Liver (tissue), 9 donors: ENCODE data around the gene PMM2. TPM values are rescaled to one million over a fixed set of nuclear protein-coding genes. Genes with fewer than 3 reads are reported as not detected.

Source experiments
- DNase-seq: peaks from one replicate; pipeline ENCODE4 v3.0.0-alpha.2; 2017; ENCODE audit warnings: low spot score
- H3K27ac ChIP-seq, 2 donors: one replicate each; pipeline ENCODE4 v1.7.0; 2013; ENCODE audit warnings: inconsistent platforms in 2 of 2, low read length in 2 of 2, control low read depth in 1 of 2, low read depth in 1 of 2, mild to moderate bottlenecking in 1 of 2
- H3K27me3 ChIP-seq, 4 donors: one replicate each; pipeline versions ENCODE4 v1.6.1 to v1.7.0; 2013; ENCODE audit warnings: low read length in 3 of 4, inconsistent platforms in 1 of 4, mild to moderate bottlenecking in 1 of 4, moderate library complexity in 1 of 4; ENCODE audit not compliant: control insufficient read depth in 4 of 4, insufficient read depth in 4 of 4
- H3K36me3 ChIP-seq, 4 donors: one replicate each; pipeline versions ENCODE4 v1.6.1 to v1.7.0; 2013; ENCODE audit warnings: low read length in 3 of 4, mild to moderate bottlenecking in 3 of 4, low read depth in 1 of 4, moderate library complexity in 1 of 4; ENCODE audit not compliant: control insufficient read depth in 4 of 4, insufficient read depth in 3 of 4
- H3K4me1 ChIP-seq, 4 donors: one replicate each; pipeline versions ENCODE4 v1.6.1 to v1.7.0; 2013; ENCODE audit warnings: low read length in 3 of 4, mild to moderate bottlenecking in 3 of 4, moderate library complexity in 1 of 4; ENCODE audit not compliant: control insufficient read depth in 4 of 4, insufficient read depth in 4 of 4
- H3K4me3 ChIP-seq, 3 donors: one replicate each; pipeline versions ENCODE4 v1.6.1 to v1.7.0; 2013; ENCODE audit warnings: low read length in 3 of 3, control low read depth in 1 of 3, low read depth in 1 of 3, mild to moderate bottlenecking in 1 of 3
- H3K9ac ChIP-seq, 2 donors: one replicate each; pipeline ENCODE4 v1.7.0; 2013; ENCODE audit warnings: low read length in 2 of 2, mild to moderate bottlenecking in 2 of 2, moderate library complexity in 2 of 2, control low read depth in 1 of 2, low read depth in 1 of 2
- H3K9me3 ChIP-seq, 4 donors: one replicate each; pipeline versions ENCODE4 v1.6.1 to v1.7.0; 2013; ENCODE audit warnings: low read length in 3 of 4; ENCODE audit not compliant: control insufficient read depth in 4 of 4
- FOXA1 ChIP-seq: IDR thresholded peaks from 2 replicates; pipeline ENCODE4 v1.6.1; 2016; ENCODE audit warnings: antibody characterized with exemption
- FOXA2 ChIP-seq: IDR thresholded peaks from 2 replicates; pipeline ENCODE4 v1.6.1; 2016; ENCODE audit warnings: antibody characterized with exemption
- GABPA ChIP-seq, 2 donors: IDR thresholded peaks in 1 of 2; conservative IDR thresholded peaks in 1 of 2; 2 replicates each; pipeline ENCODE4 v1.6.1; 2016; ENCODE audit warnings: antibody characterized with exemption in 2 of 2, mild to moderate bottlenecking in 1 of 2, moderate library complexity in 1 of 2
- HNF4A ChIP-seq, 2 donors: conservative IDR thresholded peaks; 2 replicates each; pipeline ENCODE4 v1.6.1; 2016; ENCODE audit warnings: antibody characterized with exemption in 2 of 2, mild to moderate bottlenecking in 2 of 2
- JUND ChIP-seq, 2 donors: IDR thresholded peaks; 2 replicates each; pipeline ENCODE4 v1.6.1; 2016; ENCODE audit warnings: antibody characterized with exemption in 2 of 2
- NR2F2 ChIP-seq: IDR thresholded peaks from 2 replicates; pipeline ENCODE4 v1.6.1; 2016; ENCODE audit warnings: antibody characterized with exemption
- RXRA ChIP-seq, 2 donors: IDR thresholded peaks; 2 replicates each; pipeline ENCODE4 v1.6.1; 2017 to 2018; ENCODE audit warnings: antibody characterized with exemption in 2 of 2, mild to moderate bottlenecking in 1 of 2
- SP1 ChIP-seq: IDR thresholded peaks from 2 replicates; pipeline ENCODE4 v1.6.1; 2018; ENCODE audit warnings: antibody characterized with exemption, mild to moderate bottlenecking
- YY1 ChIP-seq: IDR thresholded peaks from 2 replicates; pipeline ENCODE4 v1.6.1; 2016; ENCODE audit warnings: antibody characterized with exemption, mild to moderate bottlenecking
- WGBS: extraction: QIAGEN DNeasy Blood & Tissue Kit; methylation state at CpG from one replicate; pipeline ENCODE4 v1.1.7; 2013; 5-methylcytosine and 5-hydroxymethylcytosine counted together
- polyA plus RNA-seq, 2 donors: library from polyadenylated mRNA; stranded (reverse) in 1 of 2; unstranded in 1 of 2; fragments of 200-250 nt in 1 of 2; fragments of >200 nt in 1 of 2; fragmentation: Nextera tagmentation in 1 of 2; extraction: Ambion mirVana in 1 of 2; gene quantifications; one replicate each; pipeline versions ENCODE4 v1.2.1 to v1.2.3, GENCODE V29; 2013 to 2015
- total RNA-seq, 2 donors: library from RNA; depleted of rRNA; stranded (reverse); fragments of >200 nt; gene quantifications; one replicate each; pipeline ENCODE4 v1.2.3, GENCODE V29; 2014
- TF ChIP-seq, protein P1 (sequence below): IDR thresholded peaks from 2 replicates; pipeline ENCODE4 v1.6.1; 2016; ENCODE audit warnings: antibody characterized with exemption, mild to moderate bottlenecking
- TF ChIP-seq, protein P2 (sequence below): IDR thresholded peaks from 2 replicates; pipeline ENCODE4 v1.6.1; 2016; ENCODE audit warnings: antibody characterized with exemption
- TF ChIP-seq, protein P3 (sequence below): IDR thresholded peaks from 2 replicates; pipeline ENCODE4 v1.6.1; 2016; ENCODE audit warnings: antibody characterized with exemption
- donor health status: healthy.
- donor health status: healthy.
- donor health status: healthy.
- donor health status: healthy.
- donor health status: healthy.

PMM2 gene
- total and polyA plus RNA-seq, 4 donors: 6.8 to 38.9 (median 30.0) TPM

DNA sequence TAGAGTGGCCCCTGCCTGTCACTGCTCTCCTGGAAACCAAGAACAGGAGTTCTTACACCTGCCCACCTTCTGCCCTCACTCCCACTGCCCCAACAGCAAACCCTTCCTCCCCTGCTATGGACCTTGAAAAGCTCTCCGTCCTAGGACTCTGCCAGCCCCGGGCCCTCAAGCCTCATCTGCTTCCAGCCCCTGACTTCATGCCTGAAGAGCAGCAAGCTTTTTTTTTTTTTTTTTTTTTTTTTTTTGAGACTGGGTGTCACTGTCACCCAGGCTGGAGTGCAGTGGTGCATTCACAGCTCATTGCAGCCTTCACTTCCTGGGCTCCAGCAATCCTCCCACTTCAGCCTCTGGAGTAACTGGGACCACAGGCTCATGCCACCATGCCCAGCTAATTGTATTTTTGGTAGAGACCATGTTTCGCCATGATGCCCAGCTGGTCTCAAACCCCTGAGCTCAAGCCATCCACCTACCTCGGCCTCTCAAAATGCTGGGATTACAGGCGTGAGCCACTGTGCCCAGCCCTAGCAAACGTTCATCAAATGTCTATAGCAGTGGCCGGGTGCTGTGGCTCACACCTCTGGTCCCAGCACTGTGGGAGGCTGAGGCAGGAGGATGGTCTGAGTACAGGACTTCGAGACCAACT is 54.2 kb downstream of the PMM2 start:
- Histone ChIP-seq H3K9me3 (no peaks in the 10 kb centered on the region), H3K27ac (peak overlapping the region; percentile 68 to 91), H3K4me1 (peaks cover 14 to 25% (median 20%) of the 10 kb centered on the region in 4 donors), H3K4me3 (no peak overlapping the region), H3K9ac (no peak overlapping the region), H3K36me3 (peaks cover 15 to 44% (median 22%) of the 10 kb centered on the region in 4 donors), H3K27me3 (no peaks in the 10 kb centered on the region)
- TF ChIP-seq JUND (IDR thresholded peaks at IDR 0.05) (no peak), YY1 (no peak), RXRA (IDR thresholded peaks at IDR 0.05) (no peak)
- TF ChIP-seq, protein P1, sequence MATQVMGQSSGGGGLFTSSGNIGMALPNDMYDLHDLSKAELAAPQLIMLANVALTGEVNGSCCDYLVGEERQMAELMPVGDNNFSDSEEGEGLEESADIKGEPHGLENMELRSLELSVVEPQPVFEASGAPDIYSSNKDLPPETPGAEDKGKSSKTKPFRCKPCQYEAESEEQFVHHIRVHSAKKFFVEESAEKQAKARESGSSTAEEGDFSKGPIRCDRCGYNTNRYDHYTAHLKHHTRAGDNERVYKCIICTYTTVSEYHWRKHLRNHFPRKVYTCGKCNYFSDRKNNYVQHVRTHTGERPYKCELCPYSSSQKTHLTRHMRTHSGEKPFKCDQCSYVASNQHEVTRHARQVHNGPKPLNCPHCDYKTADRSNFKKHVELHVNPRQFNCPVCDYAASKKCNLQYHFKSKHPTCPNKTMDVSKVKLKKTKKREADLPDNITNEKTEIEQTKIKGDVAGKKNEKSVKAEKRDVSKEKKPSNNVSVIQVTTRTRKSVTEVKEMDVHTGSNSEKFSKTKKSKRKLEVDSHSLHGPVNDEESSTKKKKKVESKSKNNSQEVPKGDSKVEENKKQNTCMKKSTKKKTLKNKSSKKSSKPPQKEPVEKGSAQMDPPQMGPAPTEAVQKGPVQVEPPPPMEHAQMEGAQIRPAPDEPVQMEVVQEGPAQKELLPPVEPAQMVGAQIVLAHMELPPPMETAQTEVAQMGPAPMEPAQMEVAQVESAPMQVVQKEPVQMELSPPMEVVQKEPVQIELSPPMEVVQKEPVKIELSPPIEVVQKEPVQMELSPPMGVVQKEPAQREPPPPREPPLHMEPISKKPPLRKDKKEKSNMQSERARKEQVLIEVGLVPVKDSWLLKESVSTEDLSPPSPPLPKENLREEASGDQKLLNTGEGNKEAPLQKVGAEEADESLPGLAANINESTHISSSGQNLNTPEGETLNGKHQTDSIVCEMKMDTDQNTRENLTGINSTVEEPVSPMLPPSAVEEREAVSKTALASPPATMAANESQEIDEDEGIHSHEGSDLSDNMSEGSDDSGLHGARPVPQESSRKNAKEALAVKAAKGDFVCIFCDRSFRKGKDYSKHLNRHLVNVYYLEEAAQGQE: no peak
- TF ChIP-seq, protein P2, sequence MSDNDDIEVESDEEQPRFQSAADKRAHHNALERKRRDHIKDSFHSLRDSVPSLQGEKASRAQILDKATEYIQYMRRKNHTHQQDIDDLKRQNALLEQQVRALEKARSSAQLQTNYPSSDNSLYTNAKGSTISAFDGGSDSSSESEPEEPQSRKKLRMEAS: no peak
- DNase-seq: no peak
- WGBS: 94% methylated on average over 8 of the region's 8 CpGs

DNA sequence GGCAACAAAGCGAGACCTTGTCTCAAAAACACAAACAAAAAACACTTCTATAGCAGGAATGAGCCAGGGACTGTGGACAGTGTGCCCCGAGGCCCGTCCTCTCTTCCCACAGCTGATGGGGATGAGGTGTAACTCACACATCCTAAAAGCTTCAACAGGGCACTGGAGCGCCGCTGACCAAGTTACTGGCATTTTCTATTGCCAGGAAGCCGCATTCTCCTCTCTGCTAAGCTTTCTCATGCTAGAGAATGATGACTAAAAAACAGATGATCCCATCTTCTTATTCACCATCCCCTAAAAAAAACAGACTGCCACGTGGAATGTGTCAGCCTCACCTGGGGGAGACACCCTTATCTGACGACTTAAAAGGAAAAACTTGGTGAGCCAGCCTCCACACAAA is 54.9 kb downstream of the PMM2 start:
- no peak for DNase-seq
- Histone ChIP-seq H3K27me3 (no peaks in the 10 kb centered on the region), H3K9ac (no peak overlapping the region), H3K4me1 (peaks cover 14 to 25% (median 20%) of the 10 kb centered on the region in 4 donors), H3K4me3 (no peak overlapping the region), H3K9me3 (no peaks in the 10 kb centered on the region), H3K36me3 (peaks cover 15 to 43% (median 22%) of the 10 kb centered on the region in 4 donors), H3K27ac (peak overlapping the region; percentile 68 to 91)
- 78% methylated on average over 8 of the region's 8 CpGs for WGBS
- TF ChIP-seq HNF4A (conservative IDR thresholded peaks at IDR 0.05): no peak

DNA sequence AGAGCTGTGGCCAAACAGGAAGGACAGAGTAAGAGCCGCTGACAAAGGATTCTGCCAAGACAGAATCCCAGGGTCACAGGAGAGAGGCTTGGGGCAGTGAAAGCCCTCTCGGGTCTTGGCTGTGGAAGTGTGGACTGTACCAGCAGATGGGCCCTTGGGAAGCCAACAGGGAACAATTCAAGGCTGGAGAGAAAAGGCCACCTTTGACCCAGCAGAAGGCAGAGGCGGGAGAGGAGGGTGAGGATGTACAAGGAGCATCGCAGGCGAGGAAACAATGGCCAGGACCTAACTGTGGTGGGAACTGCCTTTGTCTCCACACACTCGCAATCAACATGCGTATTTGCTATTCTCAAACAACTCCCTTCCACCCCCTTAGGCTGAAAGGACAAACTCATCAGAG is 55.5 kb downstream of the PMM2 start:
- H3K9me3 ChIP-seq: no peaks in the 10 kb centered on the region
- DNase-seq: no peak
- no peak overlapping the region for H3K9ac ChIP-seq
- 81% methylated on average over 7 of the region's 7 CpGs for WGBS
- peak overlapping the region; percentile 5 to 91 for H3K27ac ChIP-seq
- H3K4me1 ChIP-seq: peaks cover 14 to 25% (median 20%) of the 10 kb centered on the region in 4 donors
- TF ChIP-seq HNF4A (conservative IDR thresholded peaks at IDR 0.05) (no peak), GABPA (IDR thresholded peaks at IDR 0.05 in 1 of 2, conservative IDR thresholded peaks at IDR 0.05 in 1 of 2) (no peak), YY1 (no peak), FOXA2 (no peak), JUND (IDR thresholded peaks at IDR 0.05) (no peak), NR2F2 (peak; percentile 81), SP1 (no peak), FOXA1 (no peak)
- TF ChIP-seq, protein P3, sequence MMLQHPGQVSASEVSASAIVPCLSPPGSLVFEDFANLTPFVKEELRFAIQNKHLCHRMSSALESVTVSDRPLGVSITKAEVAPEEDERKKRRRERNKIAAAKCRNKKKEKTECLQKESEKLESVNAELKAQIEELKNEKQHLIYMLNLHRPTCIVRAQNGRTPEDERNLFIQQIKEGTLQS: no peak
- H3K36me3 ChIP-seq: peaks cover 13 to 40% (median 23%) of the 10 kb centered on the region in 4 donors
- H3K4me3 ChIP-seq: no peak overlapping the region
- H3K27me3 ChIP-seq: no peaks in the 10 kb centered on the region
